Measurements from ENCODE around the gene COL23A1. TPM values are rescaled to one million over a fixed set of nuclear protein-coding genes. Genes with fewer than 3 reads are reported as not detected.
A peak's percentile ranks its signal among the peaks of the same experiment; 100 is the strongest.

Gene COL23A1
- total and polyA plus RNA-seq, 2 donors (not counting 1 experiment from before 2014, with no cell fraction given) = 0.20 TPM; not detected in 1

DNA sequence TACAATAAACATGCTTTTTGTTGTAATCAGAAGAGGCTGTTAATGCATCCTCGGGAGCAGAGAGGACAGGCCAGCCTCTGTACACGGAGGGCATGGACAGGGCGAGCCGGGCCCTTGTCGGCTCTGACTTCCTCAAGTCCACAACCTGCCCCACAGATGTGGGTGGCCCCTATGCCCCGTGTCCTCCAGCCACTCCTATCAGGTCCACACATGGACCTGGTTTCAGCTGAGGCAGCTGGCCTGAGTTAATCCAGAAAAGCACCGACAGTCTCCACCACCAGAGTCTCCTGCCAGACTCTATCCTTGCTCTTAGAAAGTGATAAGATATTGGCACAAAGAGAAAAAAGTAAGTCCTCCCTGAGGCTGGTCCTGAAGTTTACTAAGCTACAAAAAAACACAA lies 305.2 kb downstream of the COL23A1 start:
- Histone ChIP-seq H3K4me3 (ENCODE audit: control extremely low read depth in 1 of 5, extremely low read depth in 1 of 5, insufficient read depth in 1 of 5, low read depth in 2 of 5, low read length in 4 of 5) (no peak overlapping the region), H3K79me2 (ENCODE audit: control insufficient read depth, insufficient read depth, low read length) (no peaks in the 10 kb centered on the region), H3K4me2 (replicated peaks; ENCODE audit: low read depth, low read length, poor library complexity, severe bottlenecking) (no peak overlapping the region), H3K27ac (ENCODE audit: low read length in 2 of 2) (no peak overlapping the region), H3K36me3 (replicated peaks in 1 of 2; ENCODE audit: control extremely low read depth in 1 of 2, control insufficient read depth in 1 of 2, extremely low read depth in 1 of 2, insufficient read depth in 2 of 2, low read length in 1 of 2) (no peaks in the 10 kb centered on the region), H3K9me3 (ENCODE audit: control extremely low read depth in 1 of 3, control insufficient read depth in 2 of 3, insufficient read depth in 1 of 3, low read length in 2 of 3) (peaks cover 0 to 14% (median 11%) of the 10 kb centered on the region in 3 donors), H2AFZ (ENCODE audit: insufficient read depth, low read depth, low read length, poor library complexity, severe bottlenecking) (no peak overlapping the region), H4K20me1 (ENCODE audit: control insufficient read depth, insufficient read depth, low read length, poor library complexity, severe bottlenecking) (no peaks in the 10 kb centered on the region), H3K27me3 (replicated peaks in 1 of 4; ENCODE audit: control extremely low read depth in 1 of 4, control insufficient read depth in 3 of 4, insufficient read depth in 4 of 4, low read length in 3 of 4) (peaks cover 0 to 12% (median 0%) of the 10 kb centered on the region in 4 experiments), H3K4me1 (ENCODE audit: control insufficient read depth in 2 of 2, insufficient read depth in 2 of 2, low read length in 2 of 2) (peaks cover 0 to 3% of the 10 kb centered on the region in 2 donors), H3K9ac (ENCODE audit: low read length) (no peak overlapping the region)
- Mint-ChIP-seq H3K4me1 (no peaks in the 10 kb centered on the region), H3K27ac (no peak overlapping the region), H3K9me3 (ENCODE audit: insufficient read depth) (peaks cover 13% of the 10 kb centered on the region), H3K4me3 (no peak overlapping the region), H3K27me3 (peaks cover 30% of the 10 kb centered on the region)
- DNase-seq (no peak), ATAC-seq (ENCODE audit: low read depth) (no peak)
- ChIA-PET CTCF (interaction anchor here (1.2 kb wide), 1 partner anchor 265 kb away, joined by 3 read pairs; no protein-coding TSS in a partner anchor), POLR2A (no interaction called here)
- WGBS (ENCODE audit: insufficient coverage) = 100% methylated on average over 5 of the region's 7 CpGs
- intact Hi-C loops (cut with micrococcal nuclease) = loop anchor here (5.0 kb wide), 1 partner anchor 552 kb away; no protein-coding TSS in a partner anchor
- TF ChIP-seq EZH2 (IDR thresholded peaks at IDR 0.05; ENCODE audit: borderline replicate concordance, insufficient read depth, low read depth, low read length, poor library complexity, severe bottlenecking) (no peak), CTCF (IDR thresholded peaks at IDR 0.05) (no peak)

DNA sequence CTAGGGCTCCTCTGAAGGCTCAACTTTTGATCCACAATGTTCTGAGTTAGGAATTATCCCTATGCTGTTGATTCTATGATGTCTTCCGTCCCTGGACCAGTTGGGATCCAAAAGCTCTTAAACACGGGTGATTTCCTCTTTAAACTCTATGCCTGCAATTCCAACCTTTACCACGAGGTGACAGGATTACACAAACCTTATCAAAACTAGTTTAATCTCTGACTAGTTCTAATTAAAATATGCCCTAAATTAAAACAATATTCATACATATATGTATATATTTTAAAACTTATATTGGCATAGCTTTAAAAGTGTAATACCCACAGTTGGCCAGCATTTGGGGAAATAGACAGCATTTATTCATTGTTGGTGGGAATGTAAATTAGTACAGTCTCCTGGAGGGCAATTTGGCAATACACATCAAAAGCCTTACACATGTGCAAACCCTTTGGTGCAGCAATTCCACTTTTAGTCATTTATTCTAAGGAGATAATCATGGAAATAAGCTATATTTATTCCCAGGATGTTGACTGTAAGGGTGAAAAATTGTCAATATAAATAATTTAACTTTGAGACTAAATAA lies 306.0 kb downstream of the COL23A1 start:
- no peak for ATAC-seq (ENCODE audit: low read depth)
- H3K36me3 ChIP-seq (replicated peaks in 1 of 2; ENCODE audit: control extremely low read depth in 1 of 2, control insufficient read depth in 1 of 2, extremely low read depth in 1 of 2, insufficient read depth in 2 of 2, low read length in 1 of 2) = no peaks in the 10 kb centered on the region
- H3K4me1 Mint-ChIP-seq = peaks cover 2% of the 10 kb centered on the region
- H3K4me1 ChIP-seq (ENCODE audit: control insufficient read depth in 2 of 2, insufficient read depth in 2 of 2, low read length in 2 of 2) = peaks cover 0 to 6% of the 10 kb centered on the region in 2 donors
- no peak overlapping the region for H3K27ac Mint-ChIP-seq
- TF ChIP-seq EZH2 (IDR thresholded peaks at IDR 0.05; ENCODE audit: borderline replicate concordance, insufficient read depth, low read depth, low read length, poor library complexity, severe bottlenecking) (no peak), CTCF (IDR thresholded peaks at IDR 0.05) (peak; percentile 64)
- no peak for DNase-seq
- H3K4me3 Mint-ChIP-seq = no peak overlapping the region
- no peak overlapping the region for H3K4me2 ChIP-seq (replicated peaks; ENCODE audit: low read depth, low read length, poor library complexity, severe bottlenecking)
- no peak overlapping the region for H3K27ac ChIP-seq (ENCODE audit: low read length in 2 of 2)
- no peaks in the 10 kb centered on the region for H3K79me2 ChIP-seq (ENCODE audit: control insufficient read depth, insufficient read depth, low read length)
- H3K9me3 ChIP-seq (ENCODE audit: control extremely low read depth in 1 of 3, control insufficient read depth in 2 of 3, insufficient read depth in 1 of 3, low read length in 2 of 3) = peaks cover 0 to 14% (median 11%) of the 10 kb centered on the region in 3 donors
- no peak overlapping the region for H3K9ac ChIP-seq (ENCODE audit: low read length)
- POLR2A ChIA-PET = no interaction called here
- intact Hi-C loops (cut with micrococcal nuclease) = loop anchor here (5.0 kb wide), 1 partner anchor 553 kb away; no protein-coding TSS in a partner anchor
- peaks cover 0 to 13% (median 0%) of the 10 kb centered on the region in 4 experiments for H3K27me3 ChIP-seq (replicated peaks in 1 of 4; ENCODE audit: control extremely low read depth in 1 of 4, control insufficient read depth in 3 of 4, insufficient read depth in 4 of 4, low read length in 3 of 4)
- 41% methylated on average over 2 of the region's 3 CpGs for WGBS (ENCODE audit: insufficient coverage)
- H3K9me3 Mint-ChIP-seq (ENCODE audit: insufficient read depth) = peaks cover 13% of the 10 kb centered on the region
- H2AFZ ChIP-seq (ENCODE audit: insufficient read depth, low read depth, low read length, poor library complexity, severe bottlenecking) = no peak overlapping the region
- peaks cover 30% of the 10 kb centered on the region for H3K27me3 Mint-ChIP-seq
- H3K4me3 ChIP-seq (ENCODE audit: control extremely low read depth in 1 of 5, extremely low read depth in 1 of 5, insufficient read depth in 1 of 5, low read depth in 2 of 5, low read length in 4 of 5) = no peak overlapping the region
- H4K20me1 ChIP-seq (ENCODE audit: control insufficient read depth, insufficient read depth, low read length, poor library complexity, severe bottlenecking) = no peaks in the 10 kb centered on the region
- CTCF ChIA-PET = interaction anchor here (1.2 kb wide), 2 partner anchors 9 to 266 kb away, joined by 3 to 6 read pairs; no protein-coding TSS in a partner anchor

Data from B cell (primary cell).